ENCODE data around the gene RCN1.

The RCN1 gene

DNA sequence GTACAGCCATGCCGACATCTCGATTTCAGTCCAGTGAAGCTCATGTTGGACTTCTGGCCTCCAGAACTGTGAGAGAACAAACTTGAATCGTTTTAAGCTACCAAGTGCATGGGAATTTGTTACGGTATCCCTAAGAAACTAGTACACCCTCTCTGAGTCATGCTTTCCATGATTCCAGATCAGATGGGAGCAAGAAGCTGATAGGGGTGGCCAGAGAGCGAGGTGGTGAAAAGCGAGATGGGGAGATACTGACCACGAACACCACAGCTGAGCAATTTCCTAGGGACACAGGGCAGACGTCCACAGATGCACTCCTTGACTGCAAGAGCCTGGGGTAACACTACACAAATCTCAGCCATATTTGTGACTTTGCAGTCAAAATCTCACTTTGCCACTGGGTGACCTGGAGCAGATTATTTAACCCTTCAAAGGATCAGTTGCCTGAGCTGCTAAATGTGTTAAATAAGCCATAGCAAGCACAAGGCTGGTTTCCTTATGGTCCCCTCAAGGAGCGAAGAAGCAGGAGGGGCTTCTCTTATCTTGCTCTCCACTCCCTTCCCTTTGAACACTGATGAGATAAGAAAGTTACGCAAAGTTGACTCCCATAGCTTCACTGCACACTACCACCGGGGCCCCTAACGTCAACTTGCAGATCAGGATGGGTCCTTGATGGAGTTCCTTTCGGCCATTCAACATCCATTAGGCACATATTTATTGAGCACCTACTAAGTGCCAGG, 22.6 kb upstream of the RCN1 start:
- no peak for TF ChIP-seq GATA3 (IDR thresholded peaks at IDR 0.05; ENCODE audit: low read depth, low read length)
- TF ChIP-seq GATA2 (IDR thresholded peaks at IDR 0.05; ENCODE audit: low read depth, low read length) = no peak

DNA sequence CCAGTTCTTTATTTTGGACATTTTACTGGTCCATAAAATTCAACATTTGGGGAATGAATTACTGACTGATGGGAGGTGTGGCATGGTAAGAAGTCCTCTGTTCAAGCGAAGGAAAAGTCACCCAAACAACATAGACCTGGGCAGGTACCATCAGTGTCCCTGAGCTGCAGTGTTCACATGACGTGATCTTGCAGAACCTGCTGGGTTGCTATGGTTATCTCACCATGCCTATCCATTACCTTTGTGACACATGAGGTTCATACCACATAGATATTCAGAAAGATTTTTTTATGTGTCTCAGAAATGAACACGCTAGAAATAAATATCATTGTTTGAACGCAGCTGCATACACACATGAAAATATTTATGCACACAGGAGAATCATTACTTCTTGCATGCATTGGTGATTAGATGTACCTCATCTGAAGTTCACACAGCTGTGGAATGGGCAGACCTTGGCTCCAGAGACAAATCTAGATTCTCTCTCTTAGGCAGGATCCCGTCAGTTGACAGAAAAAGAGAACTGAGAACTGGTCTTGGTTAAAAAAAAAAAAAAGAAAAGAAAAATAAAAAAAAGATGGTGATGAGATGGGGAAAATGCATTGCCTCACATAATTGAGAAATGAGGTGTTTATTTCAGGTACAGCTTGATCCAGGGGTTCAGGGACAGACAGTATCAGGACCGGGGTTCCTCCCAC, 21.4 kb upstream of the RCN1 start:
- TF ChIP-seq GATA2 (IDR thresholded peaks at IDR 0.05; ENCODE audit: low read depth, low read length) = no peak
- TF ChIP-seq GATA3 (IDR thresholded peaks at IDR 0.05; ENCODE audit: low read depth, low read length) = no peak

DNA sequence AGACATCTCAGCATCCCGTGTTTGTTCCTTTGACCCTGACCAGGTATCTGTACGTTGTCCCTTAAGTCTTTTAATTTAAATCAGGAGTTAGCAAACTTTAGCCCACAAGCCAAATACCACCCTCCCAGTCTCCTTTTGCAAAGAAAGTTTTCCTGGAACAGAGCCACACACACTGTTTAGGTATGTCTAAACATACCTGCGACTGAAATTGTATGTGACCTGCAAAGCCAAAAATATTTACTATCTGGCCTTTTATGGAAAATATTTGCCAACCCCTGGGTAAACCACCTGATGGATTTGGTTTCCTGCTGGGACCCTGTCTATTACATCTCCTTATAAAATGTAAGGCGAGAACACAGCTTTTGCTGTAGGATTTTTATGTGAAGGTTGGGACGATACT, 20.2 kb upstream of the RCN1 start:
- TF ChIP-seq GATA3 (IDR thresholded peaks at IDR 0.05; ENCODE audit: low read depth, low read length) (no peak), GATA2 (IDR thresholded peaks at IDR 0.05; ENCODE audit: low read depth, low read length) (no peak)

DNA sequence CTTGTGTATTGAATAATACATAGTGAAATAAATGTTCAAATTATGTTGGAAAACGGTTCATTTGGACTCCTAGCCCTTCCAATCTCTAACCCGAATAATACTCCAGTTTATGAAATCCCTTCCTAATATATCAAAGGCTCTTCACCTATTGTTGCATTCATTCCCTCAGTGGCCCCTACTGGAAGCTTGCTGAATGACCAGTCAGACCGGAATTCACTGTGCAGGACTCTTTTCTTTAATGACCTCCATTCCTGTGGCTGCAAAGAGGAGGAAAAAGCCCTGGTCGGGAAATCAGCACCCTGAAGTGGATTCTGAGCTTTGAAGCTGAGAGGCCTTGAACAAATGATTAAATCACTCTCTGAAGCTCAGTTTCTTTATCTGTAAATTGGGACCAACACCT, 19.1 kb upstream of the RCN1 start:
- TF ChIP-seq GATA2 (IDR thresholded peaks at IDR 0.05; ENCODE audit: low read depth, low read length) = no peak
- no peak for TF ChIP-seq GATA3 (IDR thresholded peaks at IDR 0.05; ENCODE audit: low read depth, low read length)

DNA sequence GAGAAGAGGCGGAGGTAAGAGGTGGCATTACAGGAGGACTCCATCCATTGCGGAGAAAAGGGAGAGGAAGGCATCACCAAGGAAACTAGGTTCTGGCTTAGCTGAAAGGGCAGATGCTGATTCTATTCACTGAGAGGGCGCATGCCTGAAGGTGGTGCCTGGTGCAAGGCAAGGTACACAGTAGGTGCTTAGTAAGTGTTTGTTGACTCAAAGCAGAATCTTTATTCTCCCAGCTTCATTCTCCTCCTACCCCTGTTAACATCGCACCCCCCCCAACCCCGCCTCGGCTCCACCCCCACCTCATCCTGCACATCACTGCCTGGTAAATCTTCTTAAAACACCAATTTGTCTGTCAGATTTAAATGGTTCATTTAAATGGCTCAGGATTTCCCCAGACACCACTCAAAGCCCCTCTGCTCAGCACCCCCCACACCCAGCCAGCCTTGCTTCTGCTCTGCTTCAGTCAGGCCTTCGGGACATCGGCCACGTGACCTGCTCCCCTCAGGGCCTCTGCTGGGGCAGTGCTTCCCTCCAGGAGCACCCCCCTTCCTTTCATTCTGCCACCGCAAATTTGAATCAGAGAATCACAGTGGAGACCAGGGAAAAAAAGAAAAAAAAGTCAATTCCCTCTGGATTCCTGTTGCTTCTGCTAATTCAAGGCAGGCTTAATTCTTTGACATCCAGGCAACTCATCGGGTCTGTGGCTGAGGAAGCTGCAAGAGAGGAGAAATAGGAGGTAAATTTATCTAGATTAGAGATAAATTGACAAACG, 17.8 kb upstream of the RCN1 start:
- TF ChIP-seq GATA2 (IDR thresholded peaks at IDR 0.05; ENCODE audit: low read depth, low read length) = no peak
- no peak for TF ChIP-seq GATA3 (IDR thresholded peaks at IDR 0.05; ENCODE audit: low read depth, low read length)

DNA sequence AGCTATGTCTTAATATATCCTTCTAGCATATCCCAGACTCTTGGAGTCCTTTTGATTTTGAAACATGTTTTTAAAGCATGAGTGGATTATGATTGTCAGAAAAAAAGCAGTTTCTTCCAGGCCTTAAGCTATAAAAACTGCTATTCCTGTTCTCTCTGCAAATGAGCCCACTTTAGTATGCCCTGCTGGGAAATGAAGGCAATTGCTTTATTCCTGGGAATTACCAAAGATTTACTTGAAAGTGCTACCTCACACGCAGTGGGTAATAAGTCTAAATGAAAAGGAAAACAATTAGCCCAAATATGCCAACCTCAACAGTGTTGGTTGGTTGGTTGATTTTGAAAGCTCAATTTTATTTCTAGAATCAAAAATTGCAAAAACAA, 17.2 kb upstream of the RCN1 start:
- no peak for TF ChIP-seq GATA2 (IDR thresholded peaks at IDR 0.05; ENCODE audit: low read depth, low read length)
- no peak for TF ChIP-seq GATA3 (IDR thresholded peaks at IDR 0.05; ENCODE audit: low read depth, low read length)

DNA sequence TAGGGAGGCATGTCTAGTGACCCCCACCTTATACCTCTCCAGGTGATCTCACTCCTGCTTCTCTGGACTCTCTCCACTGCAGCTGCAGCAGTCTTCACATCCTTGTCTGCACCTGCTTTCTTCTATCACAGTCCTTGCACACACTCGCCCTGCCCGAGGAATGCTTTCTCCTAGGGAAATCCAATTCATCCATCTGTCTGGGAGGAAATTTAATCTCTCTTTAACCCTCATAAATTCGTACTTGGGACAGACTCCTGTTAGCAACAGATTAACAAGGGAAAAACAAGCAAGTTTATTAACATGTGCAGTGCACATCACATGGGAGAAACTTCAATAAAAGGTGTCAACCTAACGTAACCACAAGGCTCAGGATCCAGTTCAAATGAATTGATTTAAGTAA, 11.3 kb upstream of the RCN1 start:
- TF ChIP-seq GATA3 (IDR thresholded peaks at IDR 0.05; ENCODE audit: low read depth, low read length) (no peak), GATA2 (IDR thresholded peaks at IDR 0.05; ENCODE audit: low read depth, low read length) (no peak)

DNA sequence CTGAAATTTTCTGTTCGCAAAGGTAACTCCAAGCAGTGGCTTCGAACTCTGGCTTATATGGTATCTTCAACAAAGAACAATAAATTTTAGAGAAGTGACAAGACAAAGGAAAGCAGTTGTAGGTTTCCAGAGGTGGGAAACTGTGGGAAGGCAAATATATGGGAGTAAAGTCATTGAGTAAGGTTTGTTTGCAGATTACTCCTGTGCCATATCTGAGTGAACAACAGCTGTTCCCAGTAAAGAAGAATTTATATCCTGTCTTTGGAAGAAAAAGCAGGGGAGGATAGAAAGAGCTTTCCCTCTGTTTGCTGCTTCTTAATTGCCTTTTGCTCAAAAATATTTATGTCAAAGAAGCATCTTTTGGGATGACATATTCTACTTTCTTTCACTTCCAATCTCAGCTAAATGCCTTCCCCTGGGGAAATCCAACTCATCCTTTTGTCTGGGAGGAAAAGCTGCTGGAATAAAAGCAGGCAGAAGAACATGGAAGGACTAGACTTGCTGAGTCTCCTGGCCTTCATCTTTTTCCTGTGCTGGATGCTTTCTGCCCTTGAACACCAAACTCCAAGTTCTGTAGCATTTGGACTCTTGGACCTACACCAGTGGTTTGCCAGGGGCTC, 10.4 kb upstream of the RCN1 start:
- no peak for TF ChIP-seq GATA2 (IDR thresholded peaks at IDR 0.05; ENCODE audit: low read depth, low read length)

DNA sequence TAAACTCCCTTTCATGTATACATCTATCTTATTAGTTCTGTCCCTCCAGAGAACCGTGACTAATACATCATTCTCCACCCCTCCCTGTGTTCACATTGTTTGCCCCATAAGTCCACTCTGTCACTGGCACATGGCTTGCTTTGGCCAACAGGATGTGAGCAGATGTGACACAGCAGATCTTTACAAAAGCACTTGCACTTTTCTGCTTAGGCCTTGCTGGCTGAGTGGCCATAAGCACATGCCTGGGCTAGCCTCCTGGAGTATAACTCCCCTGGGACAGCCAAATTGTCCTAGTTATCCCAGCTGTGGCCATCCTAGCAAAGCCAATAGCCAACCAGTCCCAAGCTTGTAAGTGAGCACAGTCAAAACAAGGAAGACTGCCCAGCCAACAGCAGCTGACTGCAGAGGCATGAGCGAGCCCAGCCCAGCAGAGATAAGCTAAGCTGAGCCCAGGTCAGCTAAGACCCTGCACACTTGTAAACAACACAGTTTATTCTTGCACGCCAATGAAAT, 9.7 kb upstream of the RCN1 start:
- TF ChIP-seq GATA2 (IDR thresholded peaks at IDR 0.05; ENCODE audit: low read depth, low read length) (no peak), GATA3 (IDR thresholded peaks at IDR 0.05; ENCODE audit: low read depth, low read length) (no peak)

DNA sequence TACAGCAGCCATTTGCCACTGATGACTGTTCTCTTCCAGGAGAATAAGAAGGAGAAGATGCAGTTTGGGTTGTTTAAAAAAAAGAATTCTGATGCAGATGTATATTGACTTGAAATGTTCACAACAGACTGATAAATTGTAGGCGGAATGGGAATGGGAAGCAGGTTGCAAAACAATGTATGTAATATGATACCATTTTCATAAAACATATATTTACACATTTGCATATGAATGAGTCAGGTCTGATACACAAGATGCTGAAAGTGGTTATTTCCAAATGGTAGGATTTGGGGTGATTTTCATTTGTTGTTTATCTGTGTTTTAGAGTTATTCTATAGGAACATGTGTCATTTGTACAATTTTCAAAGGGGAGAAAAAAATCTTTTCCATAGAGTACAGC, 9.0 kb upstream of the RCN1 start:
- TF ChIP-seq GATA3 (IDR thresholded peaks at IDR 0.05; ENCODE audit: low read depth, low read length) (no peak), GATA2 (IDR thresholded peaks at IDR 0.05; ENCODE audit: low read depth, low read length) (no peak)

DNA sequence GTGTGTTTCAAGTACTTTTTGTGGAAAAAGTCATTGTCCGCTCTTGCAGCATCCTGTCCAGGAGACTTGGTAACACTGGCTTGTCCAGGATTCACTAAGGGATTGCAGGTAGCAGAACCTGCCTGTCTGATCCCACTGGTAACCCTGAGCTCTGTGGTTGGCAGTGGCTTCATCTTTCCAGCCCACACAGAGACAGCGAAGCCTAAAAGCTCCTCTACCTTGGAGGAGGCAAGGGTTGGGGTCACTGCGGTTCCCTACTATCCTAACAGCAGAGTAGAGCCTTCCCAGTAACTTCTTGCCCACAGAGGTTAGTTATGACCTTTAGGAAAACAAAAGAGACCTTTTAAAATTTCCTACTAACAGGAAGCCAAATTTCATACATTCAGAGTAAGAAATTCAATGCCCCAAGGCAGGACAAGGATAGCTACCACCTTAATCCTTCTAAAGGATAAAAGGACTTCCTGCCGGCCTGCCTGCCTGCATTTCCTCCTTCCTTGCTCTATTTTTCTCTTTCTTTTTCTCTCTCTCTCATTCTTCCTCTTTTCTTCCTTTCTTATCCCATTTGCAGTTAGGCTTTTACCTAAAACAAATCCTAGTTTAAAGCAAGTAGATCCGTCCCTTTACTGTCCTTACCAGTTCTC, 8.4 kb upstream of the RCN1 start:
- TF ChIP-seq GATA3 (IDR thresholded peaks at IDR 0.05; ENCODE audit: low read depth, low read length) (no peak), GATA2 (IDR thresholded peaks at IDR 0.05; ENCODE audit: low read depth, low read length) (no peak)

DNA sequence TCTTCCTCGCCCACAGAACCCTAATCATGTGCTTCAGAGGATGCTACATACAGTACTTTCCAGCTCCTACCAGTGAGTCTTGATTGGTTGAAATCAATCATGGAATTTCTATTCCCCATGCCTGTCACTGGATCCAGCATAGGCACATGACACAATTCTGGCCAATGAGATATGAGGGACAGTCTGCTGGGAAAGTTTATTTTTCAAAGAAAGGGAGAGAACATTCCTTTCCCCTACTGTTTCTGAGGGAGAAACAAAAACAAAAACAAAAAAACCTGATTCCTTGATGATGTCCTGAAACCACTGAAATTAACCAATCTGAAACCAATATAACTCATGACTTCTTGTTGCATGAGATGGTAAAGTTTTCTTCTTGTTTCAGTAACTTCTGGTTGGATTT, 3.3 kb upstream of the RCN1 start:
- TF ChIP-seq GATA3 (IDR thresholded peaks at IDR 0.05; ENCODE audit: low read depth, low read length) = no peak
- TF ChIP-seq GATA2 (IDR thresholded peaks at IDR 0.05; ENCODE audit: low read depth, low read length) = no peak

DNA sequence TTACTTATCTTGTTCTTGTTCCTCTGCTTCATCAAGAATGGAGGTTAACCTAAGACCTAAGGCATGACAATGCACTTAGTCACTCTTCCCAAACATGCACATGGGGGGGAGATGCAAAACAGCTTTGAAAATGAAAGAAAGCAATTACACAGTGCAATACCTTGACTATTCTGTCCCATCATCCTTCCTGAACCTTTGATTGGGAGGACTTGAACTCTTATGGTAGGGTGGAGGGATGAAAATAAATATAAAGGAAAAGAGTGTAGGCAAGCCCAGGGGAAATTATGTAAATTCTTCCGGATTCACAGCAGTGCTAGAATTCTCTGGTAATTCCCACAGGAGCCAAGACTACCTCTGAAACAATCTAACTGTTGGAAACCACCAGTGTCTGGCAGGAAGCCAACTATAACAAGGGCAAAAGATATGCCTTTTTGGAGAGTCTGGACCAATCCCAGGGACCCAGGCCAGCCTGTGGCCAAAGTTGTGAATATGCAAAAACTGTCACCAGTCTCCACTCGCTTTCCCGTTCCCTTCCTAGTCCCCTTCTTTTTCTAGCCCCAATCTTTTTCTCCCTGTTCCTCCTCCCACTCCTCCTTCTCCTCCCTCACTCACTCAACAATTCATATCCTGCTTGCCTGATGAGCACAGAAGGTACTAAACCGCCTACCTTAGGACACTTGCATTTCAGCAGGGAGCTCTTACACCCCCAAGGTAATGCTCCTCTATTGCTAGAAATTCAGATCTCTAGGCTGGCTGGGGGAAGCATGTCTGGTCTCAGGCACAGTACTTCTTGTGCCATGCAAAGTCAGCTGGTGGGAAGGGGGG, 2.5 kb upstream of the RCN1 start:
- TF ChIP-seq GATA3 (IDR thresholded peaks at IDR 0.05; ENCODE audit: low read depth, low read length) = no peak
- TF ChIP-seq GATA2 (IDR thresholded peaks at IDR 0.05; ENCODE audit: low read depth, low read length) = no peak
